H1 (cell line): ENCODE measurements around the gene MAGEC3.

Experiments
- CBX8 ChIP-seq: fragments of 300-800, 300-1000 bp; sonication (generic); IDR thresholded peaks from 2 replicates; pipeline ENCODE4 v1.7.1; 2016; ENCODE audit warnings: low read depth, low read length, borderline replicate concordance
- EZH2 ChIP-seq: fragments of 200-600 bp; sonication (generic); IDR thresholded peaks from 2 replicates; pipeline ENCODE4 v1.7.1; 2012; ENCODE audit warnings: low read depth, mild to moderate bottlenecking, moderate library complexity, low read length, inconsistent platforms; ENCODE audit not compliant: severe bottlenecking
- JUN ChIP-seq: IDR thresholded peaks from 2 replicates; pipeline ENCODE4 v1.6.1; 2011; ENCODE audit warnings: low read depth, mild to moderate bottlenecking, improper control_type of control experiment, low read length
- KDM1A ChIP-seq: fragments of 200-600, 300-600 bp; sonication (generic); IDR thresholded peaks from 2 replicates; pipeline ENCODE4 v1.7.1; 2016; ENCODE audit warnings: mild to moderate bottlenecking, low read length, borderline replicate concordance
- POLR2A ChIP-seq, 2 experiments: IDR thresholded peaks; 1 replicate in 1 of 2; 2 replicates in 1 of 2; pipeline ENCODE4 v1.6.1; 2011; ENCODE audit warnings: low read depth in 2 of 2, low read length in 2 of 2, mild to moderate bottlenecking in 2 of 2; ENCODE audit errors: control extremely low read depth in 1 of 2
- RAD21 ChIP-seq, 2 experiments: IDR thresholded peaks in 1 of 2; conservative IDR thresholded peaks in 1 of 2; 2 replicates each; pipeline ENCODE4 v1.6.1; 2011; ENCODE audit warnings: low read depth in 2 of 2, low read length in 2 of 2, improper control_type of control experiment in 1 of 2, inconsistent platforms in 1 of 2, mild to moderate bottlenecking in 1 of 2, moderate library complexity in 1 of 2
- RXRA ChIP-seq: IDR thresholded peaks from 2 replicates; pipeline ENCODE4 v1.6.1; 2011; ENCODE audit warnings: low read depth, mild to moderate bottlenecking, low read length, moderate library complexity; ENCODE audit not compliant: insufficient read depth
- SIN3A ChIP-seq, 2 experiments: IDR thresholded peaks in 1 of 2; conservative IDR thresholded peaks in 1 of 2; 2 replicates each; pipeline ENCODE4 v1.6.1; 2011 to 2012; ENCODE audit warnings: low read length in 2 of 2, improper control_type of control experiment in 1 of 2, low read depth in 1 of 2, mild to moderate bottlenecking in 1 of 2
- SP1 ChIP-seq: IDR thresholded peaks from 2 replicates; pipeline ENCODE4 v1.6.1; 2011; ENCODE audit warnings: low read depth, low read length
- YY1 ChIP-seq: IDR thresholded peaks from 2 replicates; pipeline ENCODE4 v1.6.1; 2011; ENCODE audit warnings: low read depth, mild to moderate bottlenecking, low read length
- TF ChIP-seq, protein P1 (sequence below), 3 experiments: IDR thresholded peaks; 1 replicate in 2 of 3; 2 replicates in 1 of 3; pipeline versions ENCODE4 v1.5.1 to v1.6.1; 2011; ENCODE audit warnings: low read length in 3 of 3, mild to moderate bottlenecking in 3 of 3, inconsistent platforms in 2 of 3, low read depth in 1 of 3, moderate library complexity in 1 of 3; ENCODE audit not compliant: insufficient read depth in 1 of 3; ENCODE audit errors: control extremely low read depth in 1 of 3

DNA sequence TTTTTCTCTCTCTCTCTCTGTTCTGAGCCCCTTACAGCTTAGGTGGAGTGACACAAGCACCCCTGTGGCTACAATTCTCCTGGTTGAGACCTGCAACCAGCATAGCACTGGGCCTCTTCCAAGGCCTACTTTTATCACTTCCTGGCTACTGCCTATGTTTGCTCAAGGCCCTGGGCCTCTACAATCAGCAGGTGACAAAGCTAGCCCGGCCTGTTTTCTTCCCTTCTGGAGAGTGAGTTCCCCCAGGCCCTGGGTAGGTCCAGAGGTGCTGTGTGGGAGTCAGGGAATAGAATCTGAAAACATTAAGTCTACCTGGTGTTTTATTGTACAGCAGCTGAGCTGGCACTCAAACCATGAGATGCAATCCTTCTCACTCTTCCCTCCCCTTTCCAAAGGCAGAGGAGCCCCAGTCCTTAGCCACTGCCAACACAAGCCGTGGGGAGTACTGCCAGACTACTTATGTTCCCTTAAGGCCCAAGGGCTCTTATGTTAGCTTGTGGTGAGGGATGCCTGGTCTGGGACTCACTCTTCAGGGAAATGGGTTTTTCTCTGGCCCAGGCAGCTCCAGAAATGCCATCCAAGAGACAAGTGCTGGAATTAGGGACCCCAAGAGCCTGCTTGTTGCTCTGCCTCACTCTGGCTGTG, 23.8 kb upstream of the MAGEC3 start:
- TF ChIP-seq, protein P1, sequence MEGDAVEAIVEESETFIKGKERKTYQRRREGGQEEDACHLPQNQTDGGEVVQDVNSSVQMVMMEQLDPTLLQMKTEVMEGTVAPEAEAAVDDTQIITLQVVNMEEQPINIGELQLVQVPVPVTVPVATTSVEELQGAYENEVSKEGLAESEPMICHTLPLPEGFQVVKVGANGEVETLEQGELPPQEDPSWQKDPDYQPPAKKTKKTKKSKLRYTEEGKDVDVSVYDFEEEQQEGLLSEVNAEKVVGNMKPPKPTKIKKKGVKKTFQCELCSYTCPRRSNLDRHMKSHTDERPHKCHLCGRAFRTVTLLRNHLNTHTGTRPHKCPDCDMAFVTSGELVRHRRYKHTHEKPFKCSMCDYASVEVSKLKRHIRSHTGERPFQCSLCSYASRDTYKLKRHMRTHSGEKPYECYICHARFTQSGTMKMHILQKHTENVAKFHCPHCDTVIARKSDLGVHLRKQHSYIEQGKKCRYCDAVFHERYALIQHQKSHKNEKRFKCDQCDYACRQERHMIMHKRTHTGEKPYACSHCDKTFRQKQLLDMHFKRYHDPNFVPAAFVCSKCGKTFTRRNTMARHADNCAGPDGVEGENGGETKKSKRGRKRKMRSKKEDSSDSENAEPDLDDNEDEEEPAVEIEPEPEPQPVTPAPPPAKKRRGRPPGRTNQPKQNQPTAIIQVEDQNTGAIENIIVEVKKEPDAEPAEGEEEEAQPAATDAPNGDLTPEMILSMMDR (IDR thresholded peaks at IDR 0.05; ENCODE audit: control extremely low read depth in 1 of 3, insufficient read depth in 1 of 3, low read depth in 1 of 3, low read length in 3 of 3): no peak
- TF ChIP-seq SIN3A (conservative IDR thresholded peaks at IDR 0.05 in 1 of 2, IDR thresholded peaks at IDR 0.05 in 1 of 2; ENCODE audit: low read depth in 1 of 2, low read length in 2 of 2) (no peak), JUN (no peak), RXRA (no peak), EZH2 (no peak), YY1 (no peak), CBX8 (no peak), POLR2A (IDR thresholded peaks at IDR 0.05; ENCODE audit: control extremely low read depth in 1 of 2, low read depth in 2 of 2, low read length in 2 of 2) (no peak), RAD21 (IDR thresholded peaks at IDR 0.05 in 1 of 2, conservative IDR thresholded peaks at IDR 0.05 in 1 of 2; ENCODE audit: low read depth in 2 of 2, low read length in 2 of 2) (no peak), KDM1A (no peak), SP1 (no peak)
